Measurements from ENCODE around the gene GATC.

GATC gene

DNA sequence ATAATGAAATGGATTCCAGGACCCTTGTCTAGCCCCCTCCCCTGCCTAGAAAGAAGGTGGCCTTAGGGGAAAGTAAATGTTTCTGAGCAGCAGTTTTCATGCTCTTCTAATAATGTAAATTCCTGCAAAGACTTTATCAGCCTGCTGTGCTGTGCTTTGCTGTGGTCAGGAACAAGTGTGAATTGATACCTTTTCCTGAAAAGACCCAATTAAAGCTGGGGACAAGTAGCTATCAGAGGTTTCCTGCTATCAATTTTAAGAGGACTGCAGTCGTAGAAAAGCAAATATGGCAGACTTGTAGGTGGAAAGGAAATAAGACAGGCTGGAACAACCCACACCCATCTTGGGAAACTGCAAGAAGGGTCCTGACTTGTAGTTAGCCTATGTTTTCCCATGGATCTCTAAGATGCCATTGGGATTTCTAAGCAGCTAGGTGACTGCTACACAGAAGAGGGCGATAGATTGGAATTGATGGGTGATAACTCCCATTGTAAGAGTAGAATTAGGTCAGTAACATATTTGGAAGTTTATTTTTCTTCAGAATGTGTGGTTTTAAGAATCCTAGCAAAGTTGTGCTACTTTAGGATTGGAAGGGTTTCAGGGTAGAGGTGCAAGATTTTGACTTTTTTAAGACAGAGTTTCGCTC, 52.7 kb downstream of the GATC start:
- TF ChIP-seq, protein P1, sequence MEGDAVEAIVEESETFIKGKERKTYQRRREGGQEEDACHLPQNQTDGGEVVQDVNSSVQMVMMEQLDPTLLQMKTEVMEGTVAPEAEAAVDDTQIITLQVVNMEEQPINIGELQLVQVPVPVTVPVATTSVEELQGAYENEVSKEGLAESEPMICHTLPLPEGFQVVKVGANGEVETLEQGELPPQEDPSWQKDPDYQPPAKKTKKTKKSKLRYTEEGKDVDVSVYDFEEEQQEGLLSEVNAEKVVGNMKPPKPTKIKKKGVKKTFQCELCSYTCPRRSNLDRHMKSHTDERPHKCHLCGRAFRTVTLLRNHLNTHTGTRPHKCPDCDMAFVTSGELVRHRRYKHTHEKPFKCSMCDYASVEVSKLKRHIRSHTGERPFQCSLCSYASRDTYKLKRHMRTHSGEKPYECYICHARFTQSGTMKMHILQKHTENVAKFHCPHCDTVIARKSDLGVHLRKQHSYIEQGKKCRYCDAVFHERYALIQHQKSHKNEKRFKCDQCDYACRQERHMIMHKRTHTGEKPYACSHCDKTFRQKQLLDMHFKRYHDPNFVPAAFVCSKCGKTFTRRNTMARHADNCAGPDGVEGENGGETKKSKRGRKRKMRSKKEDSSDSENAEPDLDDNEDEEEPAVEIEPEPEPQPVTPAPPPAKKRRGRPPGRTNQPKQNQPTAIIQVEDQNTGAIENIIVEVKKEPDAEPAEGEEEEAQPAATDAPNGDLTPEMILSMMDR (IDR thresholded peaks at IDR 0.05; ENCODE audit: insufficient read depth, low read depth, low read length, missing control alignments): no peak
- DNase-seq (ENCODE audit: low read depth): peak; percentile 19
- no peak overlapping the region for H3K4me3 ChIP-seq (ENCODE audit: low read length)

DNA sequence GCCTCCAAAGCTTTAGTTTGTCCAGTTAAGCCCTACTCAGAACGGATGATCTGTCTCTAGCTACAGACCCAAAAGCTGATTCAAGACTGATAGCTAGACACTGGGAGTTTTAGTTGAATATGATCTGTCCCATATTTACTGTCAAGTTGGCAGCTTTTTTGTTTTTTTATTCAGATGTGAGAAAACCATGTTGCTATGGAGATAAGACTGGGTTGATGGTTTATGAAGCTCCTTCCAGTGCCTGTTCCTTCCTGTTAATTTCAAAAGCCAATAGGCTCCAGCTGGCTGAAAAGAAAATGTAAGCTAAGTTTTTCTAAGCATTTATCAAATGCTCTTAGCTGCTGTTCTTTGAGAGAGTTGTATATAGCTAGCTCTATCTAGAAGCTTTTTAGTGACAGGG, 54.3 kb downstream of the GATC start:
- no peak overlapping the region for H3K4me3 ChIP-seq (ENCODE audit: low read length)
- no peak for DNase-seq (ENCODE audit: low read depth)
- TF ChIP-seq, protein P1 (IDR thresholded peaks at IDR 0.05; ENCODE audit: insufficient read depth, low read depth, low read length, missing control alignments): no peak

DNA sequence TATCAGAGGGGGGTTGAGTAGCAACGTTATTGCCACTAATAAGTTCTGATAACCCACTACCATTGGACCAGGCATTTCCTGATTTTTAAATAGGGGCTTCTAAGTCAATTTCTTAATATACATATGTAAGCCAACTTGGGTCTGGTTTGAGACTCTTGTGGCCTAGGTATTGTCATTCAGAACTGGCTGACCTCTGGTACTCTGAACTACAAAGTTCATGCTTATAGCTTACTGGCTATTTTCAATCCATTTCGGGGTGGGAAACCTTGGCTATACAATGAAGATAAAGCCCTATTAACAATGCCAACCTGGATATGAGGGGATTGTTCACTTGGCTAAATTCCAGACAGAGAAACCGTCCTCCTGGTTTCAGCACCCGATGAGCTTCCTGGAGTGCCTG, 58.3 kb downstream of the GATC start:
- TF ChIP-seq, protein P1 (IDR thresholded peaks at IDR 0.05; ENCODE audit: insufficient read depth, low read depth, low read length, missing control alignments): no peak
- H3K4me3 ChIP-seq (ENCODE audit: low read length): no peak overlapping the region
- DNase-seq (ENCODE audit: low read depth): no peak

DNA sequence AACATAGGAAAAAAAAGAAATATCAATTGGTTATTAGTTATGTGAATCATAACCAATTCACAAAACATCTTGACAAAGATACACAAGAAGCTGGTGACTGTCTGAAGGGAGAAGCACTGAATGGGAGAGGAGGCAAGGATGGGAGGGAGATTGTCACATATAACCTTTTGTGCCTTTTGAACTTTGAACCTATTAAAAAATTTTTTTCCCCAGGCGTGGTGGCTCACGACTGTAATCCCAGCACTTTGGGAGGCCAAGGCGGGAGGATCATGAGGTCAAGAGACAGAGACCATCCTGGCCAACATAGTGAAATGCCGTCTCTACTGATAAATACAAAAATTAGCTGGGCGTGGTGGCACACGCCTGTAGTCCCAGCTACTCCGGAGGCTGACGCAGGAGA, 62.3 kb downstream of the GATC start:
- no peak overlapping the region for H3K4me3 ChIP-seq (ENCODE audit: low read length)
- TF ChIP-seq, protein P1 (IDR thresholded peaks at IDR 0.05; ENCODE audit: insufficient read depth, low read depth, low read length, missing control alignments): no peak
- DNase-seq (ENCODE audit: low read depth): no peak

Data from epithelial cell of esophagus (primary cell).